Islet precursor cell (in vitro differentiated cells): ENCODE results near the gene EFHC2.

ENCODE experiments used
- DNase-seq: peaks from one replicate; pipeline ENCODE4 v3.0.0-alpha.2; 2018

EFHC2 gene

GRCh38 chrX:44343412-44344141 is at the start of gene EFHC2:
Gene EFHC2, minus strand, starts transcription at chrX:44343672. Its CDS starts 84 bp downstream, at chrX:44343588.
- peak; percentile 58 for DNase-seq

- DNase-seq, result no peak
Observed at GRCh38 chrX:44392767-44393166, 49.3 kb upstream of the EFHC2 start.

GRCh38 chrX:44384688-44385338 is 41.3 kb upstream of the EFHC2 start:
- no peak for DNase-seq

- DNase-seq, result no peak
Observed at GRCh38 chrX:44382871-44383270, 39.4 kb upstream of the EFHC2 start.

- DNase-seq, result no peak
Observed at GRCh38 chrX:44352758-44353157, 9.3 kb upstream of the EFHC2 start.

- DNase-seq, result no peak
Observed at GRCh38 chrX:44349561-44349960, 6.1 kb upstream of the EFHC2 start.

GRCh38 chrX:44344687-44345086 is 1.2 kb upstream of the EFHC2 start:
- no peak for DNase-seq

GRCh38 chrX:44344194-44344593 is 722 bp upstream of the EFHC2 start:
- no peak for DNase-seq

- DNase-seq, result no peak
Observed at GRCh38 chrX:44342866-44343265, 606 bp downstream of the EFHC2 start.

GRCh38 chrX:44338361-44338760 is 5.1 kb downstream of the EFHC2 start:
- DNase-seq, result no peak

GRCh38 chrX:44332437-44332836 is 11.0 kb downstream of the EFHC2 start:
- no peak for DNase-seq

- DNase-seq, result no peak
Observed at GRCh38 chrX:44330227-44330626, 13.2 kb downstream of the EFHC2 start.

- no peak for DNase-seq
Observed at GRCh38 chrX:44319550-44319949, 23.9 kb downstream of the EFHC2 start.

GRCh38 chrX:44317181-44317580 is 26.3 kb downstream of the EFHC2 start:
- DNase-seq, result no peak

GRCh38 chrX:44314808-44315207 is 28.7 kb downstream of the EFHC2 start:
- DNase-seq, result no peak

GRCh38 chrX:44314259-44314734 is 29.2 kb downstream of the EFHC2 start:
- peak; percentile 60 for DNase-seq

GRCh38 chrX:44312421-44312820 is 31.1 kb downstream of the EFHC2 start:
- no peak for DNase-seq

- no peak for DNase-seq
Observed at GRCh38 chrX:44310227-44310626, 33.2 kb downstream of the EFHC2 start.

- no peak for DNase-seq
Observed at GRCh38 chrX:44308869-44309268, 34.6 kb downstream of the EFHC2 start.

GRCh38 chrX:44306356-44306755 is 37.1 kb downstream of the EFHC2 start:
- no peak for DNase-seq

- no peak for DNase-seq
Observed at GRCh38 chrX:44305921-44306320, 37.6 kb downstream of the EFHC2 start.

GRCh38 chrX:44303119-44303518 is 40.4 kb downstream of the EFHC2 start:
- no peak for DNase-seq

- no peak for DNase-seq
Observed at GRCh38 chrX:44299177-44299576, 44.3 kb downstream of the EFHC2 start.

- no peak for DNase-seq
Observed at GRCh38 chrX:44291468-44292092, 51.9 kb downstream of the EFHC2 start.
